SW 1271 (cell line): ENCODE measurements around the gene TPCN1.

ENCODE experiments used
- DNase-seq, 2 experiments: peaks; one replicate each; lab custom pipeline; 2025; lab: John Stamatoyannopoulos, UW

TPCN1 gene

DNA sequence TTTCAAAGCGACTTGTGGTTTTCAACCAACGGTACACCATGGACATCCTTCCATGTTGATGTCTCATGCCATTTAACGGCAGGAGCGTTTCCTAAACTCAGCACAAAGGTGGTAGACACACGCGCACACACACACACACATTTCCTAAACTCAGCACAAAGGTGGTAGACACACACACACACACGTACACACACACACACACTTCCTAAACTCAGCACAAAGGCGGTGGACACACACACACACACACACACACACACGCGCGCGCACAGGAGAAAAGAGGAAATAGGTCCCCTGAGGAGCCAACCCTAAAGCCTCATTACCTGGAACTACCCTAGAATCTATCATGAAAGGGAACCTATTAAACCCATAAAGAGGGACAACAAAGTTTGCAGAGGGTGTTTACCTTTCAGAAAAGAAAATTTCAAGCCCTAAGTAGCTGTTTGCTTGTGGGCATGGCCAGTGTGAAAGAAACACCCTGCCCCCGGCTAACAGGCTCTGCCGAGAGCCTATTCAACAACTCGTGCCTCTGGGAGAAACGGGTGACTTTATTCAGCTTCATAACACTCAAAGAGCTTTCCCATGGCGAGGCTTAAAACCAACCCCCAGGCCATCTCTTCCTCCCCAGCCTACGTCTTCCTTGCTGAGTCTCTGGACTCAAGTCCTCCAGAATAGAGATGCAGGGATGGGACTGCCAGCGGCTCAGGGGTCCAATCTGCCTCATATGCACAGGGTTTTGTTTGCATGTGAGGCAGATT lies 81.8 kb downstream of the TPCN1 start:
- no peak for DNase-seq

DNA sequence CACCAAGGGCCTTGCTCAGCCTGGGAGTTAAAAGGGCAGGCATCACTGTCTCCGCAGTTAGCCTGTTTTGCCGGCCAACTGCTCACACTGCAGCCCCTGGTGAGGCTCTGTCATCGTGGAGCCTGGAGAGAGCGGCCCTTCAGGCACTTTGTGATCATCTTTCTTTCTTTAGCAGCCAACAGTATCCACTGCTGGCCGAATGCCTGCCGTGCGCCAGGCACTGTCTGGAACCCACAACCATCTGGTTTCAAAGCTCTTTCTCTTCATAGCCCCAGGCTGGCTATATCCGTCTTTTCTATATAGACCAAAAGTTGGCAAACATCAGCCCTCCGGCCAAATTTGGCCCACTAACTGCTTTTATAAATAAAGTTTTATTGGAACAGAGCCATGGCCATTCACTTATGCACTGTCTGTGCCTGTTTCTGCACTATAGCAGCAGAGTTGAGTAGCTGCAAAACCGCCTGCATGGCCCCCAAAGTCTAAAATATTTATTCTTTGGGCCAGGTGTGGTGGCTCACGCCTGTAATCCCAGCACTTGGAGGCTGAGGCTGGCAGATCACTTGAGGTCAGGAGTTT lies 84.1 kb downstream of the TPCN1 start:
- no peak for DNase-seq

DNA sequence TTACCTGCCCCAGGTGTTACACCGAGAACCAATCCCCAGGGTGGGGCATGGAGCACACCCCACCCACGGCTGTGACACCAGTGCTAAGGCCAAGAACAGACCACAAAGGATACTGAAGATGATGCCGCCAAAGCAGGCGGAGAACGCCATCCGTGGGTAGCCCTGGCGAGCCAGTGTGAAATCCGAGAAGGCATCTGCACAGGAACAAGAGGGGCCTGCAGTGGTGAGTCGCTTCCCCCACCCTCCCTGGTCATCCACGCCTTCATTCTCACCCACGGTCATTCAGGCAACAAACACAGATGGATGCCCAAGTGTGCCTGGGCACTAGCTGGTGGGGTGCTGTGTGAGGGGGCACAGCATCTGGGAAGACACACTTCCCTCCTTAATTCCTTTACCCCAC lies 85.1 kb downstream of the TPCN1 start:
- no peak for DNase-seq

DNA sequence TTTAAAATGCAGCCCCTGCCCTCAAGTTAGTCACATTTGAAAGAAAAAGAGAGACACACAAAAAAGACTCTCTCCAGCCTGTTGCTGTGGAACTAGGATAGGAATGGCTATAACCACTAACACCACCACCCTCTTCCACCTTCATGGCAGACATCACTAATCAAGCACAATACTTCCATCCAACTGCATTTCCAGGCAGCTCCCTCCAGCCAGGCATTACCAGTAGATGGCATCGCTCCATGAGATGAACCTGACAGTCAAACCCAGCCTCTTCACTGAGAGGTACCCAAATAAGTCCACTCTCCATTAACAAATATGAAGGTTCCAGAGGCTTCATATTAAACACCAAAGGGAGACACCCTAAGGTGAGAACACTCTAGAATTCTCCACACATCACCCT lies 89.2 kb downstream of the TPCN1 start:
- DNase-seq: peak in 1 of 2 experiments; percentile 27

DNA sequence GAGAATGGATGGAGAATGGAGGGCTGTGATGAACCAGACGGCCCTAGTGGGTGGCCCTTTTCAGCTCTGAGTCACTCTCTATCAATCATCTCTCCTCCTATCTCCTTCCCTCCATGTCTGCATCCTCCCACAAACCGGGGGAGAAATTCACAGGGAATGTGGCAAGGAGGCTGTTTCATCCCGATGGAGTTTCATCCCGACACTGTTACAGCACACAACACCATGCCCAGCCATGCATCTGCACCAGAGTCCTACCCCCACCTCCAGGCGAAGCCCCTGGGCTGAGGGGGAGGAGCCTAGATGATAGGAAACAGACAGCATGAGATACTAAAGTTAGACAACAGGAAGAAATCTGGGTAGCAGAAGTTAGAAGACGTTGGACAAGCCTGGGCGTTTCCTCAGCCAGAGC lies 92.9 kb downstream of the TPCN1 start:
- DNase-seq: no peak

DNA sequence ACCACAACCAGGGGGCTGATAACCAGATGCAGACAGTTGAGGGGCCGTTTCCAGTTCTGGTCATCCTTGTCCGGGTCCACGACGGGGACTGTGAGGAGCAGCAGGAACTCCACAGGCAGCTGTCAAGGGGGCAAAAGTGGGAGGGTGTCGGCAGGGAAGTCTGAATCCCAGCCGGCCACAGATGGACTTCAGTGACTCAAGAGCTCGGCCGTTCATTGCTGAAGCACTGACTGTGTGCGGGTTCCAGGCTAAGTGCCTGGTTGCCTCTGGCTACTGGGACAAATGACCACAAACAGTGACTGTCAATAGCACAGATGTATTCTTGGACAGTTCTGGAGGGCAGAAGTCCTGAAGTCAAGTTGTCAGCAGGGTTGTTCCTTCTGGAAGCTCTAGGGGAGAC lies 94.1 kb downstream of the TPCN1 start:
- no peak for DNase-seq

DNA sequence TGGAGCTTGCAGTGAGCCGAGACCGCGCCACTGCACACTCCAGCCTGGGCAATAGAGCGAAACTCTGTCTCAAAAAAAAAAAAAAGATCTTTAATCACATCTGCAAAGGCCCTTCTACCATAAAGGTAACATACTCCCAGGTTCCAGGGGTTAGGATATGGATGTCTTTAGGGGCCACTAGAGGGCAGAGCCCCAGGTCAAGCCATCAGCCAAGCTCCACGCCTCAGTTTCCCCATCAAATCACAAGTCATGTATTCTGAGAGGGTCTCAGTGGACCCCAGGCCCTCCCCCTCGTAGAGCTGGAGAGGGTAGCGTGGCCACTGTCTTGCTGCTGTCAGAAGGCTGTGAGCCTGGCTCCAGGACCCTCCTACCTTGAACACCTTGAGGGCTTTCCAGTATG lies 94.9 kb downstream of the TPCN1 start:
- DNase-seq: no peak

DNA sequence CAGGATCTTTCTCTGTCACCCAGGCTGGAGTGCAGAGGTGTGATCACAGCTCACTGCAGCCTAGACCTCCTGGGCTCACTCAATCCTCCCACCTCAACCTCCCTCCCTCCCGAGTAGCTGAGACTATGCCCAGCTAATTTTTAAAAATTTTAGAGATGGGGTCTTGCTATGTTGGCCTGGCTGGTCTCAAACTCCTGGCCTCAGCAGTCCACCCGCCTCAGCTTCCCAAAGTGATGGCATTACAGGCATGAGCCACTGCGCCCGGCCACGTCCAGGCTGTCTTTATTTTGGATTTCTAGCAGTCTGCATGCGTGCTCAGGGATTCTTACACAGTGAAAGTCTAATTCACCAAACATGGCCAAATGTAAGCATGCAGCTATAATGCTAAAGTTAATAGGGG lies 95.9 kb downstream of the TPCN1 start:
- DNase-seq: no peak

DNA sequence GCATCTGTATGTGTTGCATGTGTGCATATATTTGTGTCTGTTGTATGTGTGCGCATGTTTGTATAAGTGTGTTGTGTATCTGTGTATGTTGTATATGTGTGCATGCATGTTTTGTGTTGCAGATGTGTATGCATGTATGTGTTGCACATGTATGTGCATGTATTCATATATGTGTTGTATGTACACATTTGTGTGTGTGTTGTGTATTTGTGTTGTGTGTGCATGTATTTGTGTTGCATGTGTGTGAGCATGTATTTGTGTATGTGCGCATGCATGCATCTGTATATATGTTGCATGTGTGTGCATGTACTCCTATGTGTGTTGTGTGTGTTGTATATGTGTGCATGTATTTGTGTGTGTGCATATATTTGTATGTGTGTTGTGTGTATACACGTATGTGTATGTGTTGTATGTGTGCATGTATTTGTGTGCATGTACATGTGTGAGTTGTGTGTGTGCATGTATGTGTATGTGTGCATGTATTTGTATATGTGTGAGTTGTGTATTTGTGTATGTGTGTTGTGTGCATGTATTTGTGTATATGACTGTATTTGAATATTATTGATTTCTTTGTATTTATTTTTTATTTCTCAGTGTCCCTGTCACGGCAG lies 96.9 kb downstream of the TPCN1 start:
- no peak for DNase-seq

DNA sequence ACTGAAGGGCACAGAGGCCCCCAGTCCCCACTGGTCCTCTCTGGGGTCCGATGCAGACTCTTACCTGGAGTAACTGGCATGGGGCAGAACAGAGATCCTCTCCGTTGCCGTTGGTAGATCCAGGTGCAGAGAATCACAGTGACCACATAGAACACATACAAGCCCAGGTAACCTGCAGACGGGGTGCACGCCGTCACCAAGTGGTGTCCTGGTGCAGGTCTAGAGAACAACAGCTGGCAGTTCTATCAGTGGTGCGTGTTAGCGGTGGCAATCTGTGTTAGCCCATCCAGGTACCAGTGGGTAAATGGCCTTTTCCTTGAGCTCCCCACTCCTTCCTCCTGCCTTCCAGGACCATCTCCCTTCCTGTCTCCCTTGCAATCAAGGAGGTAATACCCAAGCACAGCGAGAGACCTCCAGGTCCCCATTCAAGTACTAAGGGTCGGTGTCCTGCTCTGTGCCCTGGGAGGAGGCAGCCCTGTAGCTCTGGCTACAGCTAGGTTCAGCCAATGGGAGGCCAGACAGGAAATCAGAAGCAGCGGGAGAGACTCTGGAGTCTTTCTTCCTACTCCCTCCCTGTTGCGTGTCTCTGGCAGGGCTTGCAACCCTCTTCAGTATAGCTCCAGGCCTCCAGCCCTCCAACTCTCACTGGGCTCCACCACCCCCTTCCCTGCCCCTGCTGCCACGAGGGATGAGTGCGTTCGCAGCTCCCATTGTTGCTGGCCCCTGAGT lies 97.8 kb downstream of the TPCN1 start:
- no peak for DNase-seq

DNA sequence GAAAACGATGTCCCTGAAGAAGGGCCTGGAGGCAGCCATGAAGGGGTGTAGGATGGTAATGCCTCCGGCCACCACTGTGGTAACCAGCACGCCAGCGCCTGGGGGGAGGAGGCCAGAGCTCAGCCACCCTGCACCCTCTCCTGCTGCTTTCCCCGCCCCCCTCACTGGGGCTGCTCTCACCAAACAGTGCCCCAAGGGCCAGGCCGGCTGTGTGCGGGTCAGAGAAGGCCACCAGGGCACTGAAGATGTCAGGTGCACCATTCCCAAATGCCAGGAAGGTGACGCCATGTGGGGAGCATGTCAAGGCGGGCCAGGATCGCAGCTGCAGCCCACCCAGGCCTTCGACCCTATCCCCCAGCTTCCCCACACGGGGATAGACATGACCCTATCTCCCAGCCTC lies 99.1 kb downstream of the TPCN1 start:
- no peak for DNase-seq

DNA sequence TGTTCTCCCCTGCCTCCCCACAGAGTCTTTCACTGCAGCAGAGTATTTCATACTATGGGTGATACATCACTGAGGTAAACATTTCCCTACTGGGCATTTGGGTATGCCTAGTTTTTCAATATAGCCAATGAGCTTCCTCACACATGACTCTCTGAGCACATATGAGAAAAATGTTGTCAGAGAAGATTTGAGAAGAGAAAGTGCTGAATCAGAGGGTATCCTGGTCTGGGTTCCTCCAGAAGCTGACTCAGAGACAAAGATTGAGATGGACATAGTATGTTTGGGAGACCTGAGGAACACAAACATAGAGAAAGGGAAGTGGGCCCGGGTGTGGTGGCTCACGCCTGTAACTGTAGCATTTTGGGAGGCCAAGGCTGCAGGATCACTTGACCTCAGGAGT lies 101.1 kb downstream of the TPCN1 start:
- DNase-seq: no peak

DNA sequence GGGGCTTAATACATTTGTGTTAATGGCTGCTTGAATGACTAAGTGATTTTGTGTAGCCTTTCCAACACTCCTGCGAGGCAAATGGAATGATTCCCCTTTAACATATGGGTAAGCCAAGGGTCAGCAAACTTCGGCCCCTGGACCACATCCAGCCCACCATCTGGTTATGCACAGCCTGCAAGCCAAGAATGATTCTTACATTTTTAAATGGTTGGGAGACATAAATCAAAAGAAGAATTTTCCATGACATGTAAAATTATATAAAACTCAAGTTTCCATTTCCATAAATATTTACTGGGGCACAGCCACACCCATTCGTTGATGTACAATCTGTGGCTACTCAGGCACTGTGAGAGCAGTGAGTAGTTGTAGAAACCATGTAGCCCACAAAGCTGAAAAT lies 104.7 kb downstream of the TPCN1 start:
- DNase-seq: no peak

DNA sequence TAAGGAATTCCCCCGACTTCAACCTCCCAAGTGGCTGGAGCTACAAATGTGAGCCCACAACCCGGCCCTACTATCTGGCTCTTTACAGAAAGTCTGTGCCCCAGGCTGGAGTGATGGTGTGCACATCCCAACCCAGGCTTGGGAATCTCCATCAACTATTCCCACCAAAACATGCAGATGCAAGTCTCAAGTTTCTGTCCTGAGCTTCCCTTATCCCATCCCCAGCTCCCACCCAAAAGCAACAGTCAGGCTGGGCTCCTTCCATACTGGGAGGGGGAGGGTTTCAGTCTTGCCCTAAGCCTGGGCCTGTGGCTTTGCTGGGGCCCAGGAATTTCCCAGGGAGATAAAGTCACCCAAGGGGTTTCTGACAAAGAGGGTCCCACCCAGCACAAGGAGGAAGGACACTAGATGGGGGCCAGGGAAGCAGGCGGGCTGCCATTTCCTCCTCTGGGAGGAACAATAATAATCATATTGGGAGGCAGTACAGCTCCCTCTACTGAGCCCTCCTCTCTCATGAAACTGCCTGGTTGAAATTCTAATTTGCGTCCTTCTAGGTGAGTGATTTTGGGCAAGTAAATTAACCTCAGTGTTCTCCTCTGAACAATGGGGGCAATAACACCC lies 105.6 kb downstream of the TPCN1 start:
- no peak for DNase-seq

DNA sequence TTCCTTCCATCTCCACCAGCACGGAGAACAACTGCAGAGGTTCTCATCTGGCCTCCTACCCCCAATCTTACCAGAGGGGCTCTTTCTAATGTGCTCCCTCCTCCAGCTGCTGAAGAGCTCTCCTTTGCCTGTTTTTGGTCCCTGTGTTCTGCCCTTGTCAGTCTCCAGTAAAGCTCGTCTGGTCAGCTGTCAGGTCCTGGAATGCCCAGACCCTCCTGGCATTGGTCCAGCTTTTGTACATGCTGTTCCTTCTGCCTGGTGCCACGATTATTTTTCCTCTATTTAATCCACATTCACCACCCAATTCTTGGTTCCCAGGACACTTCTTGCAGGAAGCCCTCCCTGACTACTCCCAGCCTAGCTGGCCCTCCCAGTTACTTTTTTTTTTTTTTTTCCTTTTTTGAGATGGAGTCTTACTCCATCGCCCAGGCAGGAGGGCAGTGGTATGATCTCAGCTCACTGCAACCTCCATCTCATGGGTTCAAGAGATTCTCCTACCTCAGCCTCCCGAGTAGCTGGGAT lies 107.2 kb downstream of the TPCN1 start:
- DNase-seq: no peak

DNA sequence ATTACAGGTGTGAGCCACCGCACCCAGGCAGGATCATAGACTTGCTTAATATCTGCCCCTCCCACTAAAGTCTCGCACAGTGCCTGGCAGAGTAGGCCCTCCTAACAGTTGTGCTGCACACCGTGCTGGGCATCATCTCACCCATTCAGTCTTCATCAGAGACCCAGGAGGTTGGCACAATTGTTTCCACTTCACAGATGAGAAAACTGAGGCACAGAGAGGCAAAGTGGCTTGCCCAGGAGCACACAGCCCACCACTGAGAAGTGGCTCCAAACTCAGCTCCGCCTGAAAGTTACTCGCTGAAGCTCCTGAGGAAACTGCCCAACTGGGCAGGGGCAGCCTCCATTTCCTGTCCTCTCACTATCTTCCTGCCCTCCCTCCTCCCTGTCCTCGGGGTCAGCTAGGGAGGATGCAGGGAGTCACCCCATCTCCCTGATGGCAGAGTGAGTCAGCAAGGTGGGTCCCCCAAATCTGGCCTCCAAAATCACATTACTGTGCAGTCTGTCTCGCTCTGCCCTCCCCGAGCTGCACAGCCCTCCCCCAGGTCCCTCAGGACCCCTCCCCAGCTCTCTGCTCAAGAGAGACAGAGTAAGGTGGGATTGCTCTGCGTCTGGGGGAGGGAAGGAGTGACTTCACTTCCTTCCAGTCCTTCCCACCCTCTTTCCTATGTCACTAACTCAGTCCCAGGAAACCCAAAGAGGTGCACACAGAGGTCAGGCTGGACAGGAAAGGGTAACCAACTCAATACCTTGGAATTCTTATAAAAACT lies 107.9 kb downstream of the TPCN1 start:
- DNase-seq: peak; percentile 82 to 91

DNA sequence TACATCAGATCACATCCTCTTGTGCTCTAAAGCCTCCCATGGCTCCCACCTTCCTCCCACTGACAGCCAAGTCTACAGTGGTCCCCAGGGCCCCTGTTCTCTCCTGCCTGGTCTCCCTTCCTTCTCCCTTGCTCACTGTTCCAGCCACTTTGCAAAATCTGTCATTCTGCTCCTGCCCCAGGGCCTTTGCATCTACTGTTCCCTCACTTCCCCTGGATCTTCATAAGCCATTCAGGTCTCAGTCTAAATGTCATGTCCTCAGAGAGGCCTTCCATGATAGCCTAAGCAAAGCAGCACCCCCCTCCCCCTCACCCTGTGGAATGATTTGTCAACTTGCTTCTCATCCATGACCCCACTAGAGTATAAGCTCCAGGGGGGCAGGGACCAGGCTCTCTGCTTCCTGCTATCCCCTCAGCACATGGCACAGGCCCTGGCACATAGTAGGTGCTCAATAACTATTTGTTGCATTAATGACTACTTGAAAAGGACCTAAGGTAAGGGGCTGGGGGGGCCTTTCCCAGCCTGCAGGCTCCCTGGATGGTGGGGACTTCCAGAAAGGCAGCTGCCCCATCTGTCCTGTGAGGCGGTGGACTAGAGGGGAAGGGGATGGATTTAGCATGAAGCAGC lies 108.6 kb downstream of the TPCN1 start:
- DNase-seq: no peak

DNA sequence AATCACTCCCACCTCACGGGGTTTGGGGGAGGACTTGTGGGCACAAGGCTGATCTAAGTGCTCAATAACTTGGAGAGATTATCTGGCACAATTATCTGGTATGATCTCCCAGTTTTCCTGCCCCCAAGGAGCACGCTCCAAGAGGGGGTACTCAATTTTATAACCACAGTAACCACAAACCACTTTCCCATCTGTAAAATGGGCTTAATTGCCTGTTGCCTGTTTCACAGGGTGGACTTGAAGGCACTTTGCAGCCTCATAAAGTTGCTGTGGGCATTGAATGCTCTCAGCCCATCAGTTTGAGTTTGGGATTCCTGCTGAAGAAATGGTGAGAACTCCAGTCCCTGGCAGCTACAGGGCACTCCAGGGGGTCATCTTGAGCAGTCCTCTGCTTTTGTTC lies 109.2 kb downstream of the TPCN1 start:
- DNase-seq: no peak

DNA sequence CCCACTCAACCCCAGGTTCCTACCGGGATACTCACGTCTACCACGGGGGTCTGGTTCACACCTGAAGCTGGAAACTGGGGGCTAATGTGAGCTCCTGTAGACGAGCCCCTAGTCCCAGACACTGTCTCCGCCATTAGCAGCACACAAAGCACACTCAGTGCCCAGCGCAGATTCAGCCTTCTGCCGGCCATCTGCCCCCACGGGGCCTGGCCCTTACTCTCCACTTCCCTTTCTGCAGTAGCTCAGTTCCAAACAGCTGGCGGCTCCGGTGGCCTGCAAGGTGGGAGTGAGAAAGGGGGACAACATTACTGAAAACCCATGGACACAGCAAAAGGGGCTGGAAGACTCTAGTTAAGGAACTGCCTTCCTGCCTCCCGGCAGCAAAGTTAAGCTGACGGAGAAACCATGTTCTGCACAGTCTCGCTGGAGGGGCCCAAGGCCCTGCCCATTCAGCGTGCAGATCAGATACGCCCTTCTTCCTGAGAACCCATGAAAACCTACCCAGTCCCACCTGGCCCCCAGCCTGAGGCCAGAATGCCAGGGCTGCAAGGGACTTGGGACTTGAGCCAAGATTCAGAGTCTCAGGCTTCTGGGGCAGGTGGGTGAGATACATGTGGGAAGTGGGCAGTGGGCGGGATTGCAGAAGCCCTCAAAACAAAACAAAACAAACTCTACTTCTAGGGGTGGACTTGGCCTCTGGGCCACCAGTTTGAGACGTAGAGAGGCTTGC lies 111.6 kb downstream of the TPCN1 start:
- DNase-seq: no peak

DNA sequence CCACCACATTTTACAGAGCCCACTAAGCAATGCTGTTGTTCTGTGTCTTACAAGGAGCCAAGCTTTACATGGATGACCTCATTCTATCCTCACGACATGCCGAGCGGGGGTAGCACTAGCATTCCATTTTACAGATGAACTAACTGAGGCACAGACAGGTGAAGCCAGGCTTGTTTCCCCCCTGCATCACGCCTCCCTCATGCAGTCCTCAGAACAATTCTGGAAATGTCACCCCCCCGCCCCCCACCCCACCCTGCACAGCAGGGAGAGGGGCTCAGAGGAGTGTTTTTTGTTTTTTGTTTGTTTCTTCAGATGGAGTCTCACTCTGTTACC lies 112.1 kb downstream of the TPCN1 start:
- DNase-seq: no peak
